OCI-LY7 (cell line): ENCODE results near the gene EPAS1. TPM values are rescaled to one million over a fixed set of nuclear protein-coding genes. Genes with fewer than 3 reads are reported as not detected.

Experiments
- BruUV-seq: library from RNA; stranded (reverse); fragments of 400-500 nt; replicated peaks from 2 replicates; lab custom pipeline; 2021; lab: Mats Ljungman, UMichigan
- CTCF ChIA-PET: fragments of 300-600 bp; sonication (Branson Sonifier 250); formaldehyde crosslinking; loops from one replicate; lab custom pipeline; 2022; ENCODE audit warnings: antibody characterized with exemption; ENCODE audit not compliant: unreplicated experiment; lab: Charles Lee
- POLR2A ChIA-PET: fragments of 300-600 bp; sonication (Branson Sonifier 250); formaldehyde crosslinking; loops from one replicate; lab custom pipeline; 2022; ENCODE audit warnings: antibody characterized with exemption; lab: Charles Lee
- DNase-seq: peaks from one replicate; pipeline ENCODE4 v3.0.0-alpha.2; 2015; ENCODE audit warnings: low spot score
- H2AFZ ChIP-seq: fragments of 200-600 bp; sonication (generic), shearing (Covaris generic); 2 replicates; pipeline ENCODE4 v1.6.1; 2014; ENCODE audit warnings: mild to moderate bottlenecking, antibody characterized with exemption, low read length, moderate library complexity
- H3K27ac ChIP-seq: fragments of 200-600 bp; sonication (generic); 2 replicates; pipeline ENCODE4 v1.5.1; 2014; ENCODE audit warnings: mixed run types, low read depth, mild to moderate bottlenecking, moderate library complexity, low read length, inconsistent platforms; ENCODE audit not compliant: poor library complexity, severe bottlenecking
- H3K36me3 ChIP-seq: fragments of 200-600 bp; sonication (generic); 2 replicates; pipeline ENCODE4 v1.6.1; 2014; ENCODE audit warnings: mild to moderate bottlenecking, antibody characterized with exemption, low read length, moderate library complexity, mixed read lengths; ENCODE audit not compliant: insufficient read depth
- H3K4me1 ChIP-seq: fragments of 200-600 bp; sonication (generic); 2 replicates; pipeline ENCODE4 v1.5.1; 2014; ENCODE audit warnings: mild to moderate bottlenecking, low read length; ENCODE audit not compliant: insufficient read depth, poor library complexity, severe bottlenecking
- H3K4me2 ChIP-seq: fragments of 200-600 bp; sonication (generic); 2 replicates; pipeline ENCODE4 v1.6.1; 2014; ENCODE audit warnings: mild to moderate bottlenecking, low read length
- H3K4me3 ChIP-seq: fragments of 200-600 bp; sonication (generic); 2 replicates; pipeline ENCODE4 v1.5.1; 2014; ENCODE audit warnings: mild to moderate bottlenecking, low read depth, low read length; ENCODE audit not compliant: poor library complexity, severe bottlenecking
- H3K79me2 ChIP-seq: fragments of 200-600 bp; sonication (generic); 2 replicates; pipeline ENCODE4 v1.6.1; 2016; ENCODE audit warnings: low read depth, mild to moderate bottlenecking, low read length, moderate library complexity, mixed read lengths; ENCODE audit not compliant: insufficient read depth
- H3K9me2 ChIP-seq: fragments of 200-600 bp; sonication (generic); 2 replicates; pipeline ENCODE4 v1.6.1; 2016; ENCODE audit warnings: mild to moderate bottlenecking, low read length, mixed read lengths; ENCODE audit not compliant: insufficient read depth
- H3K9me3 ChIP-seq: fragments of 200-600 bp; sonication (generic); 2 replicates; pipeline ENCODE4 v1.6.1; 2014; ENCODE audit warnings: mild to moderate bottlenecking, mixed run types, low read length, mixed read lengths
- H4K20me1 ChIP-seq: fragments of 200-600 bp; sonication (generic); 2 replicates; pipeline ENCODE4 v1.6.1; 2014; ENCODE audit warnings: mild to moderate bottlenecking, antibody characterized with exemption, low read length, moderate library complexity, mixed read lengths; ENCODE audit not compliant: insufficient read depth
- EZH2phosphoT487 ChIP-seq: fragments of 200-600 bp; sonication (generic); IDR thresholded peaks from 2 replicates; pipeline ENCODE4 v1.6.1; 2018; ENCODE audit warnings: low read depth, borderline replicate concordance, mild to moderate bottlenecking, mixed run types, antibody characterized with exemption, low read length, moderate library complexity, mixed read lengths
- intact Hi-C: fragments of 100-400 bp; cut with micrococcal nuclease; formaldehyde crosslinking; loops from one replicate; pipeline ENCODE4 v1.10.0; 2022; ENCODE audit not compliant: unreplicated experiment
- total RNA-seq, 2 experiments: library from RNA; depleted of rRNA in 1 of 2; stranded (reverse); fragments of >200 nt in 1 of 2; shearing (Covaris generic) in 1 of 2; gene quantifications; 2 replicates each; pipeline ENCODE4 v1.2.3, GENCODE V29; 2014 to 2022
- TF ChIP-seq, protein P1 (sequence below): fragments of 200-600 bp; sonication (generic); conservative IDR thresholded peaks from 2 replicates; pipeline ENCODE4 v1.5.1; 2014; ENCODE audit warnings: mild to moderate bottlenecking, antibody characterized with exemption, low read length, moderate library complexity, mixed read lengths

The EPAS1 gene
- total RNA-seq, 2 experiments from 2014 or later: 0.74 TPM; not detected in 1

DNA sequence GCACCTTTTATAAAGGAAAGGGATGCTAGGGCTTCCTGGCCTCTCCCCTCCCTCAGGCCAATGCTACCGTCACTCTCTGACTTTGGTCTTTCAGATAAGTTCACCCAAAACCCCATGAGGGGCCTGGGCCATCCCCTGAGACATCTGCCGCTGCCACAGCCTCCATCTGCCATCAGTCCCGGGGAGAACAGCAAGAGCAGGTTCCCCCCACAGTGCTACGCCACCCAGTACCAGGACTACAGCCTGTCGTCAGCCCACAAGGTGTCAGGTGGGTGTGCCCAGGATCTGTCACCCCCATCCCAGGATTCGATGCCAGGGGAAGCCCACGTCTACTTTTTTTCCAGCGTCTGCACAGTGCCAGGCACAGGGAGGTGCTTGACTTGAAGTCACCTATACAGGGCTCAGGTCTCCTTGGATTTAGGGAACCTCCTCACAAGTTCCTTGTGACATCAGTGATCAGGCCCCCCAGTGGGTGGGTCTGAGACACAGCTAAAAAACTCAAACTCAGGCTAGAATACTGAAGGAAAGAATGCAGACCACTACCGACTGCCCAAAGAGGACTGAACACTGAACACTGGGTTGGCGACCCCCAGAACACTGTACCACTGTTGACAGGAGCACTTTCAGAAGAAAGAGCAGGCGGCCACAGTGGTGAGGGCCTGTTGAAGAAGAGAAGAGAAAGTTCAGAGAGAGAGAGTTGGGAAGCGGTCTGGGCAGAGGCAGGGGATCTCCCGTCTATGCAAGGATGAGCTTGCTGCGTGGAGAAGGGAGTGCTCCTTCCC, 85.3 kb downstream of the EPAS1 start:
- Histone ChIP-seq H3K27ac (no peak overlapping the region), H3K9me3 (no peaks in the 10 kb centered on the region), H3K4me1 (no peaks in the 10 kb centered on the region), H2AFZ (no peak overlapping the region), H3K9me2 (no peaks in the 10 kb centered on the region), H3K36me3 (no peaks in the 10 kb centered on the region), H3K4me2 (no peak overlapping the region), H3K4me3 (no peak overlapping the region), H3K79me2 (no peaks in the 10 kb centered on the region), H4K20me1 (no peaks in the 10 kb centered on the region)
- intact Hi-C loops: no loop called here
- POLR2A ChIA-PET: no interaction called here
- no peak for DNase-seq
- no TSS peak for BruUV-seq
- TF ChIP-seq, protein P1, sequence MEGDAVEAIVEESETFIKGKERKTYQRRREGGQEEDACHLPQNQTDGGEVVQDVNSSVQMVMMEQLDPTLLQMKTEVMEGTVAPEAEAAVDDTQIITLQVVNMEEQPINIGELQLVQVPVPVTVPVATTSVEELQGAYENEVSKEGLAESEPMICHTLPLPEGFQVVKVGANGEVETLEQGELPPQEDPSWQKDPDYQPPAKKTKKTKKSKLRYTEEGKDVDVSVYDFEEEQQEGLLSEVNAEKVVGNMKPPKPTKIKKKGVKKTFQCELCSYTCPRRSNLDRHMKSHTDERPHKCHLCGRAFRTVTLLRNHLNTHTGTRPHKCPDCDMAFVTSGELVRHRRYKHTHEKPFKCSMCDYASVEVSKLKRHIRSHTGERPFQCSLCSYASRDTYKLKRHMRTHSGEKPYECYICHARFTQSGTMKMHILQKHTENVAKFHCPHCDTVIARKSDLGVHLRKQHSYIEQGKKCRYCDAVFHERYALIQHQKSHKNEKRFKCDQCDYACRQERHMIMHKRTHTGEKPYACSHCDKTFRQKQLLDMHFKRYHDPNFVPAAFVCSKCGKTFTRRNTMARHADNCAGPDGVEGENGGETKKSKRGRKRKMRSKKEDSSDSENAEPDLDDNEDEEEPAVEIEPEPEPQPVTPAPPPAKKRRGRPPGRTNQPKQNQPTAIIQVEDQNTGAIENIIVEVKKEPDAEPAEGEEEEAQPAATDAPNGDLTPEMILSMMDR: no peak
- TF ChIP-seq EZH2phosphoT487: no peak
- CTCF ChIA-PET: no interaction called here

DNA sequence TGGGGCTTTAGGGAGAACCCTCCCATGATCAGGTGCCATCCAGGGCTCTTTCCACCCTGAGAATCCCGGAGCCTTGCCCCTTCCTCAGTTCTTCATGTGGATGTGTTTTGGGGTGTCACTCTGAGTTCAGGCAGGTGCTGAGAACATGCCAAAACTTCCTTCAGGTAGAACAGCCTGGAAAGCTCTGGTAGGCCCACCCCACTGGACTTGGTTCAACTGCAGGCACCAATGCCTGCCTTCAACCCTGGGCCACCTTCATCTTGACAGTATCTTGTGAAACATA, 85.8 kb downstream of the EPAS1 start:
- ChIA-PET POLR2A (no interaction called here), CTCF (no interaction called here)
- Histone ChIP-seq H3K4me2 (no peak overlapping the region), H3K36me3 (no peaks in the 10 kb centered on the region), H3K27ac (no peak overlapping the region), H3K9me2 (no peaks in the 10 kb centered on the region), H3K4me1 (no peaks in the 10 kb centered on the region), H3K79me2 (no peaks in the 10 kb centered on the region), H3K9me3 (no peaks in the 10 kb centered on the region), H2AFZ (no peak overlapping the region), H3K4me3 (no peak overlapping the region), H4K20me1 (no peaks in the 10 kb centered on the region)
- BruUV-seq: no TSS peak
- DNase-seq: no peak
- TF ChIP-seq, protein P1: no peak
- no peak for TF ChIP-seq EZH2phosphoT487
- intact Hi-C loops: no loop called here

DNA sequence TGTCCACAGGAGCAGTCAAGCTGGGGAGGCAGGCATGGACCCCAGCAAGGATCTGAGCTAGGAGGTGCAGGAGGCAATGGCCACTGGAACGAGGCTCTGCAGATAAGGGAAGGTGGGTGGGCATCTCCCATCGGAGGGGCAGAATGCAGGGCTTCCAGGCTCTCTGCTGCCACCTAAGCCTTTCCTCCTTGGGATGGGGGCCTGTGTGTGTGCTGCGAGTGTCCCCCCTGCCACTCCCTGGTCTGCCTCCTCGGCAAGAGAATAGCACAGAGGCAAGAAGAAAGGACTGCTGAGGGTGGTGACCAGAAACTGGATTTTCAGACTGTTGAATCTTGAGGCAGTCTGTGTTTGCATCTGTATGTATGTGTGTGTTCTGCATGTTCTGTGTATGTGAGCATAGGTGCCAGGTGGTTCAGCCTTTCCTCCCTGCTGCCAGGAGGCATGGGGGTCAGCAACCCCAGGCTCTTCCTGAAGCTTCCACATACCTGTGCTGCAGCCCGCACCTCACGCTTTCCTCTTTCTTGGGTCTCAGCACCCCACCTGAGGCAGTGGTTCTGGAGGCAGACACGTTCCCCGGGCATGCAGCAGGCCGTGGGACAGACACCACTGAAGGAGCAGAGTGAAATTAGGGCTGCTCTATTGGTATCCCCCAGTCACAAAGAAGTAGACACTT, 86.7 kb downstream of the EPAS1 start:
- H3K4me1 ChIP-seq: no peaks in the 10 kb centered on the region
- ChIA-PET CTCF (no interaction called here), POLR2A (no interaction called here)
- H2AFZ ChIP-seq: no peak overlapping the region
- TF ChIP-seq, protein P1: no peak
- no peak for TF ChIP-seq EZH2phosphoT487
- BruUV-seq: no TSS peak
- H3K4me3 ChIP-seq: no peak overlapping the region
- no peaks in the 10 kb centered on the region for H3K9me2 ChIP-seq
- H3K79me2 ChIP-seq: no peaks in the 10 kb centered on the region
- no peak for DNase-seq
- no peak overlapping the region for H3K4me2 ChIP-seq
- no peaks in the 10 kb centered on the region for H3K9me3 ChIP-seq
- H4K20me1 ChIP-seq: no peaks in the 10 kb centered on the region
- intact Hi-C loops: no loop called here
- H3K27ac ChIP-seq: no peak overlapping the region
- no peaks in the 10 kb centered on the region for H3K36me3 ChIP-seq
